Activated naive CD8-positive, alpha-beta T cell (primary cell): ENCODE results near the gene UBE4A.

Experiments
- H3K27ac Mint-ChIP-seq: one replicate; pipeline ENCODE4 v1.8.0; 2021; ENCODE audit warnings: mixed read lengths
- H3K27me3 Mint-ChIP-seq: one replicate; pipeline ENCODE4 v1.8.0; 2021; ENCODE audit warnings: mixed read lengths
- H3K36me3 Mint-ChIP-seq: one replicate; pipeline ENCODE4 v1.8.0; 2021; ENCODE audit warnings: mixed read lengths
- H3K4me1 Mint-ChIP-seq: one replicate; pipeline ENCODE4 v1.8.0; 2021; ENCODE audit warnings: low read depth, mixed read lengths
- H3K4me3 Mint-ChIP-seq: one replicate; pipeline ENCODE4 v1.8.0; 2021; ENCODE audit warnings: mild to moderate bottlenecking, mixed read lengths
- H3K9me3 Mint-ChIP-seq: one replicate; pipeline ENCODE4 v1.8.0; 2021; ENCODE audit warnings: low read depth, mixed read lengths

Gene UBE4A

GRCh38 chr11:118359295-118359958 lies at the start of gene UBE4A:
UBE4A (plus strand) TSS chr11:118359600; CDS start chr11:118365081, 5,481 bp downstream.
- peaks cover 51% of the 10 kb centered on the region for H3K4me1 Mint-ChIP-seq
- peak within 1 kb of the TSS; percentile 95 for H3K27ac Mint-ChIP-seq
- no peaks in the 10 kb centered on the region for H3K27me3 Mint-ChIP-seq
- H3K36me3 Mint-ChIP-seq, result no peaks in the 10 kb centered on the region
- H3K9me3 Mint-ChIP-seq, result no peaks in the 10 kb centered on the region
- peak within 1 kb of the TSS; percentile 93 for H3K4me3 Mint-ChIP-seq

- Mint-ChIP-seq H3K27ac (peak overlapping the region; percentile 91), H3K4me1 (peaks cover 89% of the 10 kb centered on the region), H3K9me3 (no peaks in the 10 kb centered on the region), H3K4me3 (peak overlapping the region; percentile 73), H3K27me3 (no peaks in the 10 kb centered on the region), H3K36me3 (peaks cover 37% of the 10 kb centered on the region)
These were observed 49.1 kb upstream of the UBE4A start for GRCh38 chr11:118310271-118310670.

- Mint-ChIP-seq H3K4me1 (peaks cover 91% of the 10 kb centered on the region), H3K27ac (peak overlapping the region; percentile 94), H3K36me3 (peaks cover 36% of the 10 kb centered on the region), H3K9me3 (no peaks in the 10 kb centered on the region), H3K27me3 (no peaks in the 10 kb centered on the region), H3K4me3 (peak overlapping the region; percentile 53)
These were observed 48.5 kb upstream of the UBE4A start for GRCh38 chr11:118310781-118311485.

- H3K4me1 Mint-ChIP-seq, result peaks cover 95% of the 10 kb centered on the region
- peaks cover 36% of the 10 kb centered on the region for H3K36me3 Mint-ChIP-seq
- peak overlapping the region; percentile 94 for H3K27ac Mint-ChIP-seq
- H3K9me3 Mint-ChIP-seq, result no peaks in the 10 kb centered on the region
- H3K4me3 Mint-ChIP-seq, result peak overlapping the region; percentile 53
- no peaks in the 10 kb centered on the region for H3K27me3 Mint-ChIP-seq
These were observed 47.9 kb upstream of the UBE4A start for GRCh38 chr11:118311518-118311917.

GRCh38 chr11:118312328-118312727 lies 47.1 kb upstream of the UBE4A start:
- Mint-ChIP-seq H3K4me1 (peaks cover 95% of the 10 kb centered on the region), H3K9me3 (no peaks in the 10 kb centered on the region), H3K4me3 (peak overlapping the region; percentile 40), H3K36me3 (peaks cover 30% of the 10 kb centered on the region), H3K27me3 (no peaks in the 10 kb centered on the region), H3K27ac (peak overlapping the region; percentile 94)

GRCh38 chr11:118313242-118313641 lies 46.2 kb upstream of the UBE4A start:
- H3K27ac Mint-ChIP-seq, result peak overlapping the region; percentile 95
- H3K9me3 Mint-ChIP-seq, result no peaks in the 10 kb centered on the region
- peaks cover 93% of the 10 kb centered on the region for H3K4me1 Mint-ChIP-seq

GRCh38 chr11:118314988-118315411 lies 44.4 kb upstream of the UBE4A start:
- Mint-ChIP-seq H3K27ac (peak overlapping the region; percentile 95), H3K27me3 (no peaks in the 10 kb centered on the region), H3K36me3 (peaks cover 22% of the 10 kb centered on the region), H3K9me3 (no peaks in the 10 kb centered on the region), H3K4me1 (peaks cover 92% of the 10 kb centered on the region), H3K4me3 (peak overlapping the region; percentile 75)

More at GRCh38 chr11:118313242-118313641, 46.2 kb upstream of the UBE4A start:
- H3K4me3 Mint-ChIP-seq, result no peak overlapping the region
- H3K27me3 Mint-ChIP-seq, result no peaks in the 10 kb centered on the region
- H3K36me3 Mint-ChIP-seq, result peaks cover 28% of the 10 kb centered on the region

- H3K9me3 Mint-ChIP-seq, result no peaks in the 10 kb centered on the region
- no peaks in the 10 kb centered on the region for H3K27me3 Mint-ChIP-seq
- peak overlapping the region; percentile 85 for H3K27ac Mint-ChIP-seq
- H3K4me3 Mint-ChIP-seq, result peak overlapping the region; percentile 35
- peaks cover 22% of the 10 kb centered on the region for H3K36me3 Mint-ChIP-seq
- H3K4me1 Mint-ChIP-seq, result peaks cover 85% of the 10 kb centered on the region
These were observed 41.3 kb upstream of the UBE4A start for GRCh38 chr11:118318124-118318523.

GRCh38 chr11:118318581-118319336 lies 40.6 kb upstream of the UBE4A start:
- Mint-ChIP-seq H3K27ac (peak overlapping the region; percentile 85), H3K4me3 (peak overlapping the region; percentile 33)

GRCh38 chr11:118319337-118319707 lies 40.1 kb upstream of the UBE4A start:
- Mint-ChIP-seq H3K36me3 (peaks cover 27% of the 10 kb centered on the region), H3K9me3 (no peaks in the 10 kb centered on the region), H3K4me1 (peaks cover 80% of the 10 kb centered on the region), H3K27me3 (no peaks in the 10 kb centered on the region), H3K4me3 (peak overlapping the region; percentile 33), H3K27ac (peak overlapping the region; percentile 85)

More at GRCh38 chr11:118318581-118319336, 40.6 kb upstream of the UBE4A start:
- H3K4me1 Mint-ChIP-seq, result peaks cover 84% of the 10 kb centered on the region
- H3K27me3 Mint-ChIP-seq, result no peaks in the 10 kb centered on the region
- H3K9me3 Mint-ChIP-seq, result no peaks in the 10 kb centered on the region
- H3K36me3 Mint-ChIP-seq, result peaks cover 26% of the 10 kb centered on the region

GRCh38 chr11:118320515-118320914 lies 38.9 kb upstream of the UBE4A start:
- Mint-ChIP-seq H3K27ac (peak overlapping the region; percentile 79), H3K4me1 (peaks cover 73% of the 10 kb centered on the region), H3K4me3 (peak overlapping the region; percentile 53)

GRCh38 chr11:118321386-118322082 lies 37.9 kb upstream of the UBE4A start:
- H3K36me3 Mint-ChIP-seq, result peaks cover 29% of the 10 kb centered on the region
- peak overlapping the region; percentile 68 for H3K27ac Mint-ChIP-seq
- no peak overlapping the region for H3K4me3 Mint-ChIP-seq
- no peaks in the 10 kb centered on the region for H3K9me3 Mint-ChIP-seq
- H3K27me3 Mint-ChIP-seq, result no peaks in the 10 kb centered on the region
- H3K4me1 Mint-ChIP-seq, result peaks cover 67% of the 10 kb centered on the region

More at GRCh38 chr11:118320515-118320914, 38.9 kb upstream of the UBE4A start:
- no peaks in the 10 kb centered on the region for H3K9me3 Mint-ChIP-seq
- H3K27me3 Mint-ChIP-seq, result no peaks in the 10 kb centered on the region
- peaks cover 30% of the 10 kb centered on the region for H3K36me3 Mint-ChIP-seq

GRCh38 chr11:118322721-118323120 lies 36.7 kb upstream of the UBE4A start:
- Mint-ChIP-seq H3K27me3 (no peaks in the 10 kb centered on the region), H3K9me3 (no peaks in the 10 kb centered on the region), H3K36me3 (peaks cover 26% of the 10 kb centered on the region), H3K4me3 (no peak overlapping the region), H3K27ac (no peak overlapping the region), H3K4me1 (peaks cover 59% of the 10 kb centered on the region)

- Mint-ChIP-seq H3K4me1 (peaks cover 48% of the 10 kb centered on the region), H3K27me3 (no peaks in the 10 kb centered on the region), H3K4me3 (no peak overlapping the region), H3K9me3 (no peaks in the 10 kb centered on the region), H3K27ac (peak overlapping the region; percentile 73), H3K36me3 (peaks cover 21% of the 10 kb centered on the region)
These were observed 34.1 kb upstream of the UBE4A start for GRCh38 chr11:118325283-118325682.
